Tongue (tissue), 2 donors: Measurements from ENCODE around the gene CBX2. TPM values are rescaled to one million over a fixed set of nuclear protein-coding genes. Genes with fewer than 3 reads are reported as not detected.

Experiments
- DNase-seq: peaks from one replicate; pipeline ENCODE4 v3.0.0-alpha.2; 2015
- total RNA-seq: library from RNA; depleted of rRNA; stranded (reverse); fragments of >200 nt; gene quantifications from one replicate; pipeline ENCODE4 v1.2.3, GENCODE V29; 2014

The CBX2 gene
- total RNA-seq, 1 donor from 2014 or later, result 7.0 TPM

GRCh38 chr17:79788455-79788854, 10.5 kb downstream of the CBX2 start:
- no peak for DNase-seq

- DNase-seq, result no peak
These were observed 11.3 kb downstream of the CBX2 start for GRCh38 chr17:79788989-79789942.

GRCh38 chr17:79789943-79790804, 12.2 kb downstream of the CBX2 start:
- peak; percentile 62 for DNase-seq

GRCh38 chr17:79790805-79791734, 13.1 kb downstream of the CBX2 start:
- no peak for DNase-seq

GRCh38 chr17:79791735-79792161, 13.8 kb downstream of the CBX2 start:
- no peak for DNase-seq

- no peak for DNase-seq
These were observed 14.5 kb downstream of the CBX2 start for GRCh38 chr17:79792341-79792871.

- DNase-seq, result peak; percentile 67
These were observed 15.3 kb downstream of the CBX2 start for GRCh38 chr17:79792984-79793923.

GRCh38 chr17:79793924-79794304, 16.0 kb downstream of the CBX2 start:
- DNase-seq, result peak; percentile 78

- no peak for DNase-seq
These were observed 16.9 kb downstream of the CBX2 start for GRCh38 chr17:79794659-79795511.

- DNase-seq, result no peak
These were observed 18.0 kb downstream of the CBX2 start for GRCh38 chr17:79795795-79796443.

- DNase-seq, result no peak
These were observed 18.5 kb downstream of the CBX2 start for GRCh38 chr17:79796444-79796762.

GRCh38 chr17:79796763-79797491, 19.0 kb downstream of the CBX2 start, which contains the start of gene CBX8:
Gene CBX8, minus strand, starts transcription at chr17:79797077. Its CDS starts 79 bp downstream, at chr17:79796998.
- DNase-seq, result peak; percentile 100

GRCh38 chr17:79797492-79798298, 19.7 kb downstream of the CBX2 start:
- peak; percentile 50 for DNase-seq

GRCh38 chr17:79798299-79799173, 20.6 kb downstream of the CBX2 start:
- peak; percentile 54 for DNase-seq

GRCh38 chr17:79799174-79799537, 21.2 kb downstream of the CBX2 start:
- no peak for DNase-seq
